A549 treated with AZD2906 at 1 μM for 4 hours (cell line): ENCODE data around the gene KCNV2. TPM values are rescaled to one million over a fixed set of nuclear protein-coding genes. Genes with fewer than 3 reads are reported as not detected.

Experiments
- total RNA-seq: library from RNA; stranded (reverse); fragments of 200-300 nt; extraction: Qiagen RNA extraction; gene quantifications from 5 replicates; pipeline ENCODE4 v1.2.3, GENCODE V29; 2022

Gene KCNV2
- total RNA-seq: not detected in 5 replicates

DNA sequence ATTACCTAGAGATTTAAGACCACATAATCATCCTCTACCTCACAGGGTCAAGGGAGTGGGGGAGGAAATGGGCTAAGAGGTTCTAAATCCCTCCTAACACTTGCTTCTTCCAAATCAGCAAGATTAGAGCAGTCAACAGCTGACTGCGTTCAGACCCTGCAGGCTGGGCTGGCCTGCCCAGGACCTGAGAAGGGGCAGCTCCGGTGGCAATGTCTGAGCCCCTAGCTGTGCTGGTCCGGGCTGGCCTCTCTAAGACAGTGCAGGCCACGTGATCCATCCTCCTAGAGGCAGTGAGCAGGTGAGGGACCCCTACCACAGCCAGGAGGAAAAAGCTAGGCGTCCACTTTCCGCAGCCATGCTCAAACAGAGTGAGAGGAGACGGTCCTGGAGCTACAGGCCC is at the start of gene KCNV2:
TSS of gene KCNV2 (plus strand) at position 126 of the 400 bp plus-strand sequence. CDS start at position 356, 230 bp downstream.

Other genes with a start within 250 kb of the KCNV2 start
- gene VLDLR, start 95.7 kb upstream of the KCNV2 start, total RNA-seq: 16.4 to 22.7 TPM (median 18.4 TPM) in 5 replicates
- gene PUM3, start 126.6 kb downstream of the KCNV2 start, total RNA-seq: 68.7 to 73.9 TPM (median 70.4 TPM) in 5 replicates